ENCODE measurements around the gene GSE1.

Gene GSE1

DNA sequence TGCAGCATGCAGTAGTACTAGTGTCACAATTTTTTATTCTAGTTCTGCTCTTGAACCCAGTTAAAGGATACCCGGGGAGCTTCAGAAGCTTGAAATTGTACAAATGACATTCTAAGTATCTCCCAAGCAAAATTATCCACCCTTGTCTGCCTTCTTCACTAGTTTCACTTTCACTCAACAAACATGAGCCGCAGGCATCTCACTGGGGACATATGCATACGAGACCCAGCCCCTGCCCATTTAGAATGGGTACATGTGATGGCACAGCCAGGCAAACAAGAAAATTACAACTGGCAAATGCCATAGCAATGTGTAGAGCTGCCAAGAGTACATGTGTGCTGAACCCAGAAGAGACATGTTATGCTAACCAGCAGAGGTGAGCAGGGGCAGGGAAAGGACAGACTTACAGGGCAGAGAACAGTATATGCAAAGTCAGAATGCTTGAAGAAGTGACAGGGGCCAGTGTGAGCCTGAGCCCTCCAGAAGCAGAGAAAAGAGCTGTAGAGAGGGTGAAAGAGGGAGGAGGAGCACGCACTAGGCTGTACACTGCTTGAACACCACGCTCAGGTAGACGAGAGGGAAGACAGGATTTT lies 67.3 kb downstream of the GSE1 start:
- TF ChIP-seq, protein P1, sequence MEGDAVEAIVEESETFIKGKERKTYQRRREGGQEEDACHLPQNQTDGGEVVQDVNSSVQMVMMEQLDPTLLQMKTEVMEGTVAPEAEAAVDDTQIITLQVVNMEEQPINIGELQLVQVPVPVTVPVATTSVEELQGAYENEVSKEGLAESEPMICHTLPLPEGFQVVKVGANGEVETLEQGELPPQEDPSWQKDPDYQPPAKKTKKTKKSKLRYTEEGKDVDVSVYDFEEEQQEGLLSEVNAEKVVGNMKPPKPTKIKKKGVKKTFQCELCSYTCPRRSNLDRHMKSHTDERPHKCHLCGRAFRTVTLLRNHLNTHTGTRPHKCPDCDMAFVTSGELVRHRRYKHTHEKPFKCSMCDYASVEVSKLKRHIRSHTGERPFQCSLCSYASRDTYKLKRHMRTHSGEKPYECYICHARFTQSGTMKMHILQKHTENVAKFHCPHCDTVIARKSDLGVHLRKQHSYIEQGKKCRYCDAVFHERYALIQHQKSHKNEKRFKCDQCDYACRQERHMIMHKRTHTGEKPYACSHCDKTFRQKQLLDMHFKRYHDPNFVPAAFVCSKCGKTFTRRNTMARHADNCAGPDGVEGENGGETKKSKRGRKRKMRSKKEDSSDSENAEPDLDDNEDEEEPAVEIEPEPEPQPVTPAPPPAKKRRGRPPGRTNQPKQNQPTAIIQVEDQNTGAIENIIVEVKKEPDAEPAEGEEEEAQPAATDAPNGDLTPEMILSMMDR (IDR thresholded peaks at IDR 0.05): no peak
- Histone ChIP-seq H3K27ac (no peak overlapping the region), H3K4me3 (no peak overlapping the region)
- DNase-seq (ENCODE audit: low spot score): no peak

- DNase-seq (ENCODE audit: low spot score): no peak
- Histone ChIP-seq H3K4me3 (no peak overlapping the region), H3K27ac (no peak overlapping the region)
- TF ChIP-seq, protein P1 (IDR thresholded peaks at IDR 0.05): no peak
These were observed 68.1 kb downstream of the GSE1 start for GRCh38 chr16:85681255-85681654.

GRCh38 chr16:85682516-85682915 lies 69.4 kb downstream of the GSE1 start:
- TF ChIP-seq, protein P1 (IDR thresholded peaks at IDR 0.05): no peak
- H3K4me3 ChIP-seq: no peak overlapping the region
- DNase-seq (ENCODE audit: low spot score): no peak
- no peak overlapping the region for H3K27ac ChIP-seq

- no peak overlapping the region for H3K4me3 ChIP-seq
- no peak for DNase-seq (ENCODE audit: low spot score)
- no peak overlapping the region for H3K27ac ChIP-seq
- TF ChIP-seq, protein P1 (IDR thresholded peaks at IDR 0.05): no peak
These were observed 70.2 kb downstream of the GSE1 start for GRCh38 chr16:85683363-85683762.

GRCh38 chr16:85685251-85685650 lies 72.1 kb downstream of the GSE1 start:
- TF ChIP-seq, protein P1 (IDR thresholded peaks at IDR 0.05): no peak
- H3K4me3 ChIP-seq: no peak overlapping the region
- H3K27ac ChIP-seq: no peak overlapping the region

GRCh38 chr16:85686912-85687591 lies 73.9 kb downstream of the GSE1 start:
- no peak overlapping the region for H3K4me3 ChIP-seq
- no peak for DNase-seq (ENCODE audit: low spot score)
- TF ChIP-seq, protein P1 (IDR thresholded peaks at IDR 0.05): no peak
- H3K27ac ChIP-seq: no peak overlapping the region

More at GRCh38 chr16:85685251-85685650, 72.1 kb downstream of the GSE1 start:
- DNase-seq (ENCODE audit: low spot score): no peak

Measured in coronary artery (tissue), 2 donors.